Measurements from ENCODE around the gene UBE2O.

UBE2O gene

GRCh38 chr17:76345377-76345974 lies 107.5 kb downstream of the UBE2O start:
- DNase-seq (ENCODE audit: low read depth) = no peak

- DNase-seq (ENCODE audit: low read depth) = no peak
Measured at GRCh38 chr17:76343106-76343505, 109.8 kb downstream of the UBE2O start.

GRCh38 chr17:76341301-76341700 lies 111.7 kb downstream of the UBE2O start:
- no peak for DNase-seq (ENCODE audit: low read depth)

Data from activated T-cell treated with anti-CD3 and anti-CD28 coated beads for 1 hour (primary cell).